H1 (cell line): ENCODE measurements around the gene TTBK2. TPM values are rescaled to one million over a fixed set of nuclear protein-coding genes. Genes with fewer than 3 reads are reported as not detected.

Source experiments
- ZNF274 ChIP-seq: IDR thresholded peaks from 2 replicates; pipeline ENCODE4 v1.7.0; 2012; ENCODE audit warnings: low read length, borderline replicate concordance; ENCODE audit errors: extremely low read depth
- polyA plus RNA-seq, 7 experiments: library from polyadenylated mRNA; depleted of rRNA in 3 of 7; stranded (reverse) in 5 of 7; unstranded in 2 of 7; fragments of >200 nt in 5 of 7; fragments of 200-250 nt in 2 of 7; gene quantifications; 1 replicate in 5 of 7; 2 replicates in 1 of 7; 4 replicates in 1 of 7; pipeline versions ENCODE4 v1.2.1 to v1.2.3, GENCODE V29; 2011 to 2013; ENCODE audit warnings: missing spikeins in 2 of 7, mixed read lengths in 2 of 7
- total RNA-seq: library from RNA; stranded (reverse); fragmentation: NEBNext Ultra II Directional; extraction: Animal tissue kit (Norgen Biotek cat#: 25700); gene quantifications from 2 replicates; pipeline ENCODE4 v1.2.1, GENCODE V29; 2021
- TF ChIP-seq, protein P1 (sequence below): IDR thresholded peaks from 2 replicates; pipeline ENCODE4 v1.6.1; 2012; ENCODE audit warnings: inconsistent platforms

Gene TTBK2
- total and polyA plus RNA-seq, 2 of the 8 experiments (the other 6 are each of a cell fraction or from before 2014, with no cell fraction given): 2.7 to 18.2 TPM

DNA sequence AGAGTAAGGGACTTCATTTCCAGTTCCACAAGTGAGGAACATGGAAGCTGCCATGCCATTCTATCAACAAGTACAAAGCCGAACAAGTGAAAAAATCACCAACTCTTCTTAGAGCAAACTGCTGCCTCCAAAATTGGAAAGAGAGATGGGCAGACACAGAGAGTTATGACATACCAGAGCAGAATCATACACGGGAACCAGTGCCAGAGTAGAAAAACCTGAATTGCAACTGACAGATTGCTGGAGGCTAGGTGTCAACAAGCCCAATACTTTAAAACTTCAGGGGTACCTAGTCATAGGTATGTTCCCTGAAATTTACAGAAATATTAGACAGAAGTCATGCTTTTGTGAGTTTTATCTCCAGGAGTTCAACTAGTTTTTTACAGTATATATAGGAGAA, 62.0 kb downstream of the TTBK2 start (continued):
- TF ChIP-seq, protein P1, sequence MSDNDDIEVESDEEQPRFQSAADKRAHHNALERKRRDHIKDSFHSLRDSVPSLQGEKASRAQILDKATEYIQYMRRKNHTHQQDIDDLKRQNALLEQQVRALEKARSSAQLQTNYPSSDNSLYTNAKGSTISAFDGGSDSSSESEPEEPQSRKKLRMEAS: no peak
- no peak for TF ChIP-seq ZNF274
